Measurements from ENCODE around the gene LYRM7.
"Not testable (repeated sequence)": the region's sequence is repeated elsewhere in the genome, so short reads cannot be mapped to it uniquely, and the experiment has no call there.

The LYRM7 gene

DNA sequence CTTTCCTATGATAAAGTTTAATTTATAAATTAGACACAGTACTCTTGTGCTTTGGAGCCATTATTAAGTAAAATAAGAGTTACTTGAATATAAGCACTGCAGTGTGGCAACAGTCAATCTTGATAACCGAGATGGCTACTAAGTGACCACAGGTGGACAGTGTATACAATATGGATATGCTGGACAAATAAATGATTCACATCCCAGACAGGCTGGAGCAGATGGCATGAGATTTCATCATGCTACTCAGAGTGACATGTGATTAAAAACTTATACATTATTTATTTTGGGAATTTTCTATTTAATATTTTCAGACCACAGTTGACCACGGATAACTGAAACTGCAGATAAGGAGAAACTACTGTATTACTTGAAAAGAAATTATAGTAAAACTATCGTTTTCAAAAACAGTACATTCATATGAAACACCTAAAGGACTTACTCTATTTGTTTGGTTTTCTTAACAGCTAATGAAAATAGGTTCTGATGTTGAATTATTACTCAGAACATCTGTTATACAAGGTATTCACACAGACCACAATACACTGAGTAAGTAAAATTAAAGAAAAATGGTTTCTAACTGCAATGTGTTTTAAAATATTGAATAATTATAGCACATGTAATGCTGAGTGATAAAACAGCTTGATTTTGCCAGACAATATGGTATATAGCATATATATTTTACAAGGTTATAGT, 16.0 kb downstream of the LYRM7 start:
- TF ChIP-seq, protein P1, sequence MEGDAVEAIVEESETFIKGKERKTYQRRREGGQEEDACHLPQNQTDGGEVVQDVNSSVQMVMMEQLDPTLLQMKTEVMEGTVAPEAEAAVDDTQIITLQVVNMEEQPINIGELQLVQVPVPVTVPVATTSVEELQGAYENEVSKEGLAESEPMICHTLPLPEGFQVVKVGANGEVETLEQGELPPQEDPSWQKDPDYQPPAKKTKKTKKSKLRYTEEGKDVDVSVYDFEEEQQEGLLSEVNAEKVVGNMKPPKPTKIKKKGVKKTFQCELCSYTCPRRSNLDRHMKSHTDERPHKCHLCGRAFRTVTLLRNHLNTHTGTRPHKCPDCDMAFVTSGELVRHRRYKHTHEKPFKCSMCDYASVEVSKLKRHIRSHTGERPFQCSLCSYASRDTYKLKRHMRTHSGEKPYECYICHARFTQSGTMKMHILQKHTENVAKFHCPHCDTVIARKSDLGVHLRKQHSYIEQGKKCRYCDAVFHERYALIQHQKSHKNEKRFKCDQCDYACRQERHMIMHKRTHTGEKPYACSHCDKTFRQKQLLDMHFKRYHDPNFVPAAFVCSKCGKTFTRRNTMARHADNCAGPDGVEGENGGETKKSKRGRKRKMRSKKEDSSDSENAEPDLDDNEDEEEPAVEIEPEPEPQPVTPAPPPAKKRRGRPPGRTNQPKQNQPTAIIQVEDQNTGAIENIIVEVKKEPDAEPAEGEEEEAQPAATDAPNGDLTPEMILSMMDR (IDR thresholded peaks at IDR 0.05; ENCODE audit: extremely low read depth, missing control alignments), result no peak
- DNase-seq (ENCODE audit: low spot score), result no peak

DNA sequence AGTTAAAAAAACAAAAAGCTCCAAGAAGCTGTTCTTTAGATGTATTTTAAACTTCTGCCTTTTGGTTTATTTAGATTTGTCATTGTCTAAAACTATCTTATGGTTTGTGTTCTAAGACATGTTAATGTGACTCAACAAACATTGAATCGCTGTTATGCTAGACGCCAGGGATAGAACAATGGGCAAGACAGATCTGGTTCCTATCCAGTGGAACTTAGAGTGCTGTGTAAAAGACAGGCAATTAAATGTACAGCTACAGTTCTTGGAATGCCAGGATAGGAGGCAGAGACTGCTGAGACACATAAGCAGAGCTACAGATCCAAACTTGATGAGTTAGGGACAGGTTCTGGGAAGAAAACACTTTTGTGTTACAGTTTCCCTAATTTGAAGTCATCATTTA, 22.4 kb downstream of the LYRM7 start:
- no peak for DNase-seq (ENCODE audit: low spot score)
- TF ChIP-seq, protein P1 (IDR thresholded peaks at IDR 0.05; ENCODE audit: extremely low read depth, missing control alignments), result no peak

DNA sequence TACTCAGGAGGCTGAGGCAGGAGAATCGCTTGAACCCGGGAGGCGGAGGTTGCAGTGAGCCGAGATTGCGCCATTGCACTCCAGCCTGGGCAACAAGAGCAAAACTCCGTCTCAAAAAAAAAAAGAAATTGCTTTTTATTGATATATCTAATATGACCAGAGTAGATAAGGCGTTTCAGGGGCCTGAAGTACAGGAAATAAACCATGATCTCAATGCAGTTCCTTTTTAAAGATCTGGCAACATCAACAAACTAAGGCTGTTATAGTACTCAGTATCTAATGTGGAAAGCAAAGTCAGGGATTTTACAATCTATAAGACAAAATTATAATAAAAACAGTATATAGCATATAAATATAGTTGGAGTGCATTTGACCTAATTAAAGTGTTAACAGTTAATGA, 23.2 kb downstream of the LYRM7 start:
- not testable (repeated sequence) for DNase-seq (ENCODE audit: low spot score)

DNA sequence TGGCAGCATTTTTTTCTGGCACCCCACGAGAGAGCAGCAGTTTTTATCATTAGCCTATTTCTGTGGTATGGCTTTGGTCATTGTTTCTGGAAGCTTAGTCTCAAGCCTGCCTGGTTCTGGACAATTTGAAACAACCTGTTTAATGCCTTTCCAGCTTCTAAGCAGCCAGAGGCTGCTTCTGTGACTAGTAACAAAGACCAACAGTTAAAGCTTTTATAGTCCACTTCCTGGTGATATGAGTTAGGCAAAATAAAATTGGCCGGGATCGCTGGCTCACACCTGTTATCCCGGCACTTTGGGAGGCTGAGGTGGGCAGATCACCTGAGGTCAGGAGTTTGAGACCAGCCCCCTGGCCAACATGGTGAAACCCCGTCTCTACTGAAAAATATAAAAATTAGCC, 24.0 kb downstream of the LYRM7 start:
- TF ChIP-seq, protein P1 (IDR thresholded peaks at IDR 0.05; ENCODE audit: extremely low read depth, missing control alignments), result no peak
- no peak for DNase-seq (ENCODE audit: low spot score)

DNA sequence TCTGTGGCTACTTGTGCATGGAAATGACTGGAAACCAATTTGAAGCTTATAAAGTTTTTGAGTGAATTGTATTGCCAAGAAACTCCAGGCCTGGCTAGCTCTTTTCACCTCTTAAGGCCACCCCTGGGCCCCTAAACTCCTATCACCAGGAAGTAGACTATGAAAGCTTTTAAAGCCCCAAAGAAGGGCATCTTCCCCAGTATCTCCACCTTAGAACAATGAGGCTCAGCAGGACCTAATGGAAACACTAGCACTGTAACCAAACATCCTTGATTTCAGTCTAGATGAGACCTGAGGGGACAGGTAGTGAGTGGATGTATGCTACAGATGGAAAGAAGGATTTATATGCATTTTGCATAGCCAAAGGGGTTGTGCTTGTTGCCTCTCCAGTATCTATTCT, 25.0 kb downstream of the LYRM7 start:
- DNase-seq (ENCODE audit: low spot score), result no peak
- TF ChIP-seq, protein P1 (IDR thresholded peaks at IDR 0.05; ENCODE audit: extremely low read depth, missing control alignments), result no peak

DNA sequence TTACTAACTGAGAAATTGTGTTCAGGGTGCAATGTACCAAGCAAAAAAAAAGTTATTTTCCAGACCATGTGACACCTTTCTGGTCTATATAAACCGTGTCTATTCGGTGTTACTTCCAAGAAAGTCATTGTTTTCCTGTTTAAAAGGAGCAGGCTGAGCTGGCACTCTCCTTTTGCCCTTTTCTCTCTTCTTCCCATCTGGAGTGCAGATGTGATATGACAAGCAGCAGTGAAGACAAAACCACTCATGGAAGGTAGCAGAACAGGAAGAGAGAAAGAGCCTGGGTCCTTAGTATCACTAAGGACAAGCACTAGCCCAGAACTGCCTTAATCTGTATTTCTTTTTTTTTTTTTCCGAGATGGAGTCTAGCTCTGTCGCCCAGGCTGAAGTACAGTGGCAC, 25.6 kb downstream of the LYRM7 start:
- DNase-seq (ENCODE audit: low spot score), result no peak
- TF ChIP-seq, protein P1 (IDR thresholded peaks at IDR 0.05; ENCODE audit: extremely low read depth, missing control alignments), result no peak

DNA sequence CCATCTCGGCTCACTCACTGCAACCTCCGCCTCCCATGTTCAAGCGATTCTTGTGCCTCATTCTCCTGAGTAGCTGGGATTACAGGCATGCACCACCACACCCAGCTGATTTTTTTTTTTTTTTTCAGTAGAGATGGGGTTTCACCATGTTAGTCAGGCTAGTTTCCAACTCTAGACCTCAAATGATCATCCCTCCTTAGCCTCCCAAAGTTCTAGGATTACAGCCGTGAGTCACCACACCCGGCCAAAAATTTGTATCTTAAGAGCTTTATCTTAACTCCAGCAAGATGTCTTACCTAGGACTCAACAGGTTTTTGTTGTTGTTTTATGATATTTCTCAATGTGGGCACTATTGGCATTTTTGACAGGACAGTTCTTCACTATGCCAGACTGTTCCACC, 27.9 kb downstream of the LYRM7 start:
- TF ChIP-seq, protein P1 (IDR thresholded peaks at IDR 0.05; ENCODE audit: extremely low read depth, missing control alignments), result no peak
- DNase-seq (ENCODE audit: low spot score), result no peak

DNA sequence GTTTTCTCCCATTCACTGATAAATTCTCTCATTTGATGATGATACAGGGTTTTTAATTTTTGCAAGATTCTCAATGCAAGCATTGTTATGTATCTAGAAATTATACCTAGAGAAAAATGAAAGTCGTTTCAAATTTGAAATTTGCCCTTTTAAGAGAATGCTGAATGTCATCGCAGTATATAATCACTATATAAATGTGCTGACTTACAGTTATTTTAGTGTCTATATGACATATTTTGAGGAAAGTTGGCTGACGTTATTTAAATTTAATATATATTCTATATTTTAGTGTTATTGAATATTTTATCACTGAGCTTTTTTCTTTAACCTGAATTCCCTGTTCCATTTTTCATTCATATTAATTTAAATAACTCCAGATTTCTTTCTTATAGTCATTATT, 29.8 kb downstream of the LYRM7 start:
- DNase-seq (ENCODE audit: low spot score), result no peak
- TF ChIP-seq, protein P1 (IDR thresholded peaks at IDR 0.05; ENCODE audit: extremely low read depth, missing control alignments), result no peak

Data from GM20000 (cell line).